ENCODE data around the gene S100A1.

DNA sequence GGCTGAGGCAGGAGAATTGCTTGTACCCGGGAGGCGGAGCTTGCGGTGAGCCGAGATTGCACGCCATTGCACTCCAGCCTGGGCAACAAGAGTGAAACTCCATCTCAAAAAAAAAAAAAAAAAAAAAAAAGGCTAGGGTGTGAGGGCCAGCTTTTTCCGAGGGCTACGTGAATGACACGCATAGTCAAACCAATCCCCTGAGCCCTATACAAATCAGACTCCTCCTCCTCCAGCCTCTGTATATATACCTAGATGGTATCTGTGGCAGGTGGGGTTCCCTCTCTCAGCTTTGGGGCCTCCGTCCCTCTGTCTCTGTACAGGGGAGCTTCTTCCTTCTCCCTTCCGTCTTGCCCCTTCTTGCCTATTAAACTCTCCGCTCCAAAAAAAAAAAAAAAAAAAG lies 22.0 kb upstream of the S100A1 start:
- TF ChIP-seq, protein P1, sequence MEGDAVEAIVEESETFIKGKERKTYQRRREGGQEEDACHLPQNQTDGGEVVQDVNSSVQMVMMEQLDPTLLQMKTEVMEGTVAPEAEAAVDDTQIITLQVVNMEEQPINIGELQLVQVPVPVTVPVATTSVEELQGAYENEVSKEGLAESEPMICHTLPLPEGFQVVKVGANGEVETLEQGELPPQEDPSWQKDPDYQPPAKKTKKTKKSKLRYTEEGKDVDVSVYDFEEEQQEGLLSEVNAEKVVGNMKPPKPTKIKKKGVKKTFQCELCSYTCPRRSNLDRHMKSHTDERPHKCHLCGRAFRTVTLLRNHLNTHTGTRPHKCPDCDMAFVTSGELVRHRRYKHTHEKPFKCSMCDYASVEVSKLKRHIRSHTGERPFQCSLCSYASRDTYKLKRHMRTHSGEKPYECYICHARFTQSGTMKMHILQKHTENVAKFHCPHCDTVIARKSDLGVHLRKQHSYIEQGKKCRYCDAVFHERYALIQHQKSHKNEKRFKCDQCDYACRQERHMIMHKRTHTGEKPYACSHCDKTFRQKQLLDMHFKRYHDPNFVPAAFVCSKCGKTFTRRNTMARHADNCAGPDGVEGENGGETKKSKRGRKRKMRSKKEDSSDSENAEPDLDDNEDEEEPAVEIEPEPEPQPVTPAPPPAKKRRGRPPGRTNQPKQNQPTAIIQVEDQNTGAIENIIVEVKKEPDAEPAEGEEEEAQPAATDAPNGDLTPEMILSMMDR (conservative IDR thresholded peaks at IDR 0.05; ENCODE audit: low read depth, low read length), result no peak
- TF ChIP-seq EZH2 (IDR thresholded peaks at IDR 0.05; ENCODE audit: low read length, unreplicated experiment), result no peak

Measured in PC-3 (cell line).